Measurements from ENCODE around the gene CD247. TPM values are rescaled to one million over a fixed set of nuclear protein-coding genes. Genes with fewer than 3 reads are reported as not detected.

Gene CD247
- total and polyA plus RNA-seq, 10 of the 15 experiments (the other 5 are each of a cell fraction or from before 2014, with no cell fraction given) = 0.10 to 0.77 (median 0.30) TPM

- no peak for TF ChIP-seq SKIL (IDR thresholded peaks at IDR 0.05; ENCODE audit: low read depth, poor library complexity, severe bottlenecking)
- TF ChIP-seq MYC (IDR thresholded peaks at IDR 0.05; ENCODE audit: insufficient read depth, insufficient read length, insufficient replicate concordance, low read length, severe bottlenecking) = no peak
- TF ChIP-seq CEBPB (IDR thresholded peaks at IDR 0.05; ENCODE audit: borderline replicate concordance in 1 of 2, low read depth in 2 of 2, low read length in 2 of 2) = no peak
- no peak for TF ChIP-seq ZBTB11 (CRISPR knock-in tag; IDR thresholded peaks at IDR 0.05)
- TF ChIP-seq HCFC1 (IDR thresholded peaks at IDR 0.05; ENCODE audit: low read length) = no peak
- TF ChIP-seq TCF7 (IDR thresholded peaks at IDR 0.05; ENCODE audit: borderline replicate concordance) = no peak
- no peak for TF ChIP-seq SUZ12 (IDR thresholded peaks at IDR 0.05; ENCODE audit: unreplicated experiment)
- TF ChIP-seq CHD2 (IDR thresholded peaks at IDR 0.05; ENCODE audit: borderline replicate concordance, low read depth, low read length) = no peak
Measured at GRCh38 chr1:167546935-167547334, 28.6 kb upstream of the CD247 start (continued).
